ENCODE measurements around the gene SNAP29. TPM values are rescaled to one million over a fixed set of nuclear protein-coding genes. Genes with fewer than 3 reads are reported as not detected.

The SNAP29 gene
- total RNA-seq, 1 experiment from 2014 or later, result 17.8 TPM

DNA sequence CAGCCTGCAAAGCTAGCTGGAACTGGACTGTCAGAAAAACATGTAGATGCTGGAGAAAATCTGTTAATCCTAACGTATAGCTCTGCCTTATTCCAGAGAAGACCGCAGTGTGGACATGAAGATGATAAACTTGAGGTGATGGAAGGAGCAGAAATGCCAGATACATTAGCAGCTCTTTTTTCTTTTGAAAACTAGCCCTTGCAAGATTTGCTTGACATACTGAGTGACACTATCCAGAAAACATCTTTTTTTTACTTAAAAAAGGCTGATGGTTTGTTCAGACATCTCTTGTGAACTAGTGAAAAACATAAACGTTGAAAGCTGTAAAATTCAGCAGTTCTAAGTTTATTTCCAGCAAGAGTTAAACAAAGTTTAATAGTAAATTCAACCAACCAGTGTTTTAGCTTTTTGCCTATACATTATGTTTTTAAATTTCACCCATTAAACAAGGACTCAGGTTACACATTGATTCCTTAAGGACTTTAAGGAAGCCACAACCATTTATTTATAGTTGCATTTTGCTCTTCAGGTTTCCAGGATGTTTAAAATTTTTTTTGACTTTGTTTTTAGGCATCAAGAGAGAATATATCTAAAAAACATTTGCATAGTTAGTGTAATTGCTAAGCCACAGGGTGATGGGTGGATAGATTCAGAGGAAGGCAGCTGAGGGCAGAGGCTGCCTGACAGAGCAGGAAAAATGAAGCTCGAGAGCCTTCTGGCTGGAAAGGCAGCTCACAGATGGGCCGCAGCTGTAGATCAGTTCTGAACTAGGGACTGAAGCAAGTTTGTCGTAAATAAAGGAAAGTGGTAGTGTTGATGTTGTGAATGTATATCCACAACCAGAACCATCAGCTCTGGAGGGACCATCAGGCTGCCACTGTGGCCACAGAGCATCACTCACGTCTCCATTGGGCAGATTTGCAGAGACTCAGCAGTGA, 9.5 kb downstream of the SNAP29 start:
- TF ChIP-seq, protein P1, sequence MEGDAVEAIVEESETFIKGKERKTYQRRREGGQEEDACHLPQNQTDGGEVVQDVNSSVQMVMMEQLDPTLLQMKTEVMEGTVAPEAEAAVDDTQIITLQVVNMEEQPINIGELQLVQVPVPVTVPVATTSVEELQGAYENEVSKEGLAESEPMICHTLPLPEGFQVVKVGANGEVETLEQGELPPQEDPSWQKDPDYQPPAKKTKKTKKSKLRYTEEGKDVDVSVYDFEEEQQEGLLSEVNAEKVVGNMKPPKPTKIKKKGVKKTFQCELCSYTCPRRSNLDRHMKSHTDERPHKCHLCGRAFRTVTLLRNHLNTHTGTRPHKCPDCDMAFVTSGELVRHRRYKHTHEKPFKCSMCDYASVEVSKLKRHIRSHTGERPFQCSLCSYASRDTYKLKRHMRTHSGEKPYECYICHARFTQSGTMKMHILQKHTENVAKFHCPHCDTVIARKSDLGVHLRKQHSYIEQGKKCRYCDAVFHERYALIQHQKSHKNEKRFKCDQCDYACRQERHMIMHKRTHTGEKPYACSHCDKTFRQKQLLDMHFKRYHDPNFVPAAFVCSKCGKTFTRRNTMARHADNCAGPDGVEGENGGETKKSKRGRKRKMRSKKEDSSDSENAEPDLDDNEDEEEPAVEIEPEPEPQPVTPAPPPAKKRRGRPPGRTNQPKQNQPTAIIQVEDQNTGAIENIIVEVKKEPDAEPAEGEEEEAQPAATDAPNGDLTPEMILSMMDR (conservative IDR thresholded peaks at IDR 0.05), result no peak
- TF ChIP-seq EZH2 (IDR thresholded peaks at IDR 0.05; ENCODE audit: low read depth), result no peak
- H3K27ac ChIP-seq, result no peak overlapping the region
- H3K79me2 ChIP-seq (ENCODE audit: low read depth), result no peaks in the 10 kb centered on the region
- H3K9me3 ChIP-seq (ENCODE audit: insufficient read depth, low read depth), result no peaks in the 10 kb centered on the region
- CTCF ChIA-PET, result no interaction called here
- intact Hi-C loops (cut with micrococcal nuclease; ENCODE audit: unreplicated experiment), result no loop called here
- no peak overlapping the region for H3K4me2 ChIP-seq
- H3K9me2 ChIP-seq (ENCODE audit: insufficient read depth), result no peaks in the 10 kb centered on the region
- no peak for DNase-seq
- POLR2A ChIA-PET (ENCODE audit: unreplicated experiment), result interaction anchor here (0.6 kb wide), 1 partner anchor 24 kb away, joined by 7 read pairs; no protein-coding TSS in a partner anchor
- no peaks in the 10 kb centered on the region for H3K36me3 ChIP-seq (ENCODE audit: low read depth)
- no peaks in the 10 kb centered on the region for H3K27me3 ChIP-seq (ENCODE audit: insufficient read depth, low read depth)
- H4K20me1 ChIP-seq (ENCODE audit: insufficient read depth), result no peaks in the 10 kb centered on the region
- H2AFZ ChIP-seq, result no peak overlapping the region
- no TSS peak for BruUV-seq (replicated peaks)
- H3F3A ChIP-seq (ENCODE audit: insufficient read depth, low read depth), result no peaks in the 10 kb centered on the region
- H3K4me3 ChIP-seq, result no peak overlapping the region
- H3K4me1 ChIP-seq (replicated peaks; ENCODE audit: insufficient read depth), result peaks cover 5% of the 10 kb centered on the region; the same call in 1 of the 2 replicates

DNA sequence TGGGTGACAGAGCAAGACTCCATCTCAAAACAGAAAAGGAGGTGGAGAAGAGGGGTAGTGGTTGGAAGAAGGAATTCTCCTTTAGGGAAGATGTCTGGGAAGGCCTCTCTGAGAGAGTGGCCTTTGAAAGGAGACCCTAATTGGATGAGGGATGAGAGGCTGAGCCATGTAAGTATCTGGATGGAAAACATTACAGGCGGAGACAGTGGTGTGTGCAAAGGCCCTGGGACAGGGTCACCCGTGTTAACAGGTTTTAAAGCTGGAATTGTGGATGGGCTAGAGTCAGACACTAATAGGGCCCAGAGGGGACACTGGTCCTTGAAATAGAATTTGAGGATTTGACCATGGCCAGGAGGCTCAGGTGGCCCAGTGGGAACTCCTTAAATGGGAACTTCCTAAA, 10.4 kb downstream of the SNAP29 start:
- no peaks in the 10 kb centered on the region for H3K9me2 ChIP-seq (ENCODE audit: insufficient read depth)
- ChIA-PET CTCF (no interaction called here), POLR2A (ENCODE audit: unreplicated experiment) (no interaction called here)
- H3K4me3 ChIP-seq, result no peak overlapping the region
- no peak overlapping the region for H3K27ac ChIP-seq
- H3K27me3 ChIP-seq (ENCODE audit: insufficient read depth, low read depth), result no peaks in the 10 kb centered on the region
- H3K79me2 ChIP-seq (ENCODE audit: low read depth), result no peaks in the 10 kb centered on the region
- no peaks in the 10 kb centered on the region for H3F3A ChIP-seq (ENCODE audit: insufficient read depth, low read depth)
- no peak for DNase-seq
- no peaks in the 10 kb centered on the region for H3K36me3 ChIP-seq (ENCODE audit: low read depth)
- no peak overlapping the region for H3K4me2 ChIP-seq
- no TSS peak for BruUV-seq (replicated peaks)
- H4K20me1 ChIP-seq (ENCODE audit: insufficient read depth), result no peaks in the 10 kb centered on the region
- TF ChIP-seq, protein P1 (conservative IDR thresholded peaks at IDR 0.05), result no peak
- TF ChIP-seq EZH2 (IDR thresholded peaks at IDR 0.05; ENCODE audit: low read depth), result no peak
- intact Hi-C loops (cut with micrococcal nuclease; ENCODE audit: unreplicated experiment), result no loop called here
- no peak overlapping the region for H2AFZ ChIP-seq
- no peaks in the 10 kb centered on the region for H3K9me3 ChIP-seq (ENCODE audit: insufficient read depth, low read depth)
- H3K4me1 ChIP-seq (replicated peaks; ENCODE audit: insufficient read depth), result peaks cover 5% of the 10 kb centered on the region; the same call in 1 of the 2 replicates

DNA sequence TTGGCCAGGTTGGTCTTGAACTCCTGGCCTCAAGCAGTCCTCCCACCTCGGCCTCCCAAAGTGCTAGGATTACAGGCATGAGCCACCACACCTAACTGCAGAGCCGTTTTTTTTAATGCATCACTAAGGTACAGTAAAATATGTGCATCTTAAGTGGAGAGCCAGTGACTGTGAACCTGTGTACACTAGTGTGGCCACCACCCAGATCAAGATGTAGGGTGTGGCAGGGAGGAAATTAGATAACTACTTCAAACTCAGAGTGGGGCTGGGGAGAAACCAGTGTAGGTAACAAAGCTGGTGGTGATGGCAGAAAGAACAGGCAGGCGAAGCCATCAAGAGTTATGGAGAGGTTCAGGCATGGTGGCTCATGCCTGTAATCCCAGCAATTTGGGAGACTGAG, 14.4 kb downstream of the SNAP29 start:
- no peaks in the 10 kb centered on the region for H3K9me3 ChIP-seq (ENCODE audit: insufficient read depth, low read depth)
- no peak overlapping the region for H2AFZ ChIP-seq
- H3F3A ChIP-seq (ENCODE audit: insufficient read depth, low read depth), result no peaks in the 10 kb centered on the region
- no peak overlapping the region for H3K4me3 ChIP-seq
- no peaks in the 10 kb centered on the region for H3K9me2 ChIP-seq (ENCODE audit: insufficient read depth)
- H3K4me1 ChIP-seq (replicated peaks; ENCODE audit: insufficient read depth), result no peaks in the 10 kb centered on the region
- intact Hi-C loops (cut with micrococcal nuclease; ENCODE audit: unreplicated experiment), result no loop called here
- no peak overlapping the region for H3K27ac ChIP-seq
- TF ChIP-seq, protein P1 (conservative IDR thresholded peaks at IDR 0.05), result no peak
- no peak for TF ChIP-seq EZH2 (IDR thresholded peaks at IDR 0.05; ENCODE audit: low read depth)
- DNase-seq, result no peak
- H4K20me1 ChIP-seq (ENCODE audit: insufficient read depth), result no peaks in the 10 kb centered on the region
- H3K27me3 ChIP-seq (ENCODE audit: insufficient read depth, low read depth), result no peaks in the 10 kb centered on the region
- H3K36me3 ChIP-seq (ENCODE audit: low read depth), result no peaks in the 10 kb centered on the region
- no peak overlapping the region for H3K4me2 ChIP-seq
- no TSS peak for BruUV-seq (replicated peaks)
- CTCF ChIA-PET, result no interaction called here
- POLR2A ChIA-PET (ENCODE audit: unreplicated experiment), result no interaction called here
- H3K79me2 ChIP-seq (ENCODE audit: low read depth), result no peaks in the 10 kb centered on the region

All from PC-9 (cell line).